ENCODE measurements around the gene ANO6. TPM values are rescaled to one million over a fixed set of nuclear protein-coding genes. Genes with fewer than 3 reads are reported as not detected.

The ANO6 gene, protein sequence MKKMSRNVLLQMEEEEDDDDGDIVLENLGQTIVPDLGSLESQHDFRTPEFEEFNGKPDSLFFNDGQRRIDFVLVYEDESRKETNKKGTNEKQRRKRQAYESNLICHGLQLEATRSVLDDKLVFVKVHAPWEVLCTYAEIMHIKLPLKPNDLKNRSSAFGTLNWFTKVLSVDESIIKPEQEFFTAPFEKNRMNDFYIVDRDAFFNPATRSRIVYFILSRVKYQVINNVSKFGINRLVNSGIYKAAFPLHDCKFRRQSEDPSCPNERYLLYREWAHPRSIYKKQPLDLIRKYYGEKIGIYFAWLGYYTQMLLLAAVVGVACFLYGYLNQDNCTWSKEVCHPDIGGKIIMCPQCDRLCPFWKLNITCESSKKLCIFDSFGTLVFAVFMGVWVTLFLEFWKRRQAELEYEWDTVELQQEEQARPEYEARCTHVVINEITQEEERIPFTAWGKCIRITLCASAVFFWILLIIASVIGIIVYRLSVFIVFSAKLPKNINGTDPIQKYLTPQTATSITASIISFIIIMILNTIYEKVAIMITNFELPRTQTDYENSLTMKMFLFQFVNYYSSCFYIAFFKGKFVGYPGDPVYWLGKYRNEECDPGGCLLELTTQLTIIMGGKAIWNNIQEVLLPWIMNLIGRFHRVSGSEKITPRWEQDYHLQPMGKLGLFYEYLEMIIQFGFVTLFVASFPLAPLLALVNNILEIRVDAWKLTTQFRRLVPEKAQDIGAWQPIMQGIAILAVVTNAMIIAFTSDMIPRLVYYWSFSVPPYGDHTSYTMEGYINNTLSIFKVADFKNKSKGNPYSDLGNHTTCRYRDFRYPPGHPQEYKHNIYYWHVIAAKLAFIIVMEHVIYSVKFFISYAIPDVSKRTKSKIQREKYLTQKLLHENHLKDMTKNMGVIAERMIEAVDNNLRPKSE
- 51.4 to 71.1 TPM (median 63.6 TPM) in 5 replicates for total RNA-seq (2022; extraction: Qiagen RNA extraction)

DNA sequence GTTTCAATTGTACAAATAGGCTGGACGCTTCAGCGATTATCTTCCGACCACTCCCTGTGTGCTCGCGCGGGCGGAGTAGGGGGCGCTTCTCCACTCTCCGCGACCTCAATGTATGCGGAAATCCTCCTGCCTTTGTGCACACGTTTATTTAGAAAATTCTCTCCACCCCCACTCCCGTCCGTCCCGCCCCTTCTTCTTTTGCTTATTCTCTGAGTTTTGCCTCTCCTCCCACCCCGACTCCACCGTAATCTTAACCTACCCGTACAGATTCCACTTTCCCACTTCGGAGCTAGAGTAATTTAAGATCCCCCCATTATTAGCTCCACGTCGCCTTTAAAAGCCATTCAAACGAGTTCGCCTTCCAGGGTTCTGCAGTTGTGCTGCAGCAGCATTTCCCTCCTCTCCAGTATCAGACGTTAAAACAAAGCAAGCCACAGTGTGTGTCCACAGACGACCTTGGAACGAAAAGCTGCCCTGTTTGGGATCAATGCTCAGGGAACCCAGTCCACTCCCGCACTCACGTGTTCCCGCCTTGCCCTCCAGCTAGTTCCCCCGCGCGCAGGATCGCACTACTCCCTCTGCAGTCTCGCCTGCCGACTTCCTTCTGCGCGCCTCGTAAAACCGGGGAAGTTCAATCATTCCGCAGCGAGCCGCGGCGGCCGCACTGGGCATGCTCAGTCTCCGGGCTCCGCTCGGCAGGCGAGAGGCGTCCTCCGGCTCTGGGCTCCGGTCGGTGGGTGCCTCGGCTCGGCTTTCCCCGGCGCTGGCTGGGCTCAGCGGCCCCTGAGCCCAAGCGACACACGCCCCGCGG lies at the start of gene ANO6:
TSS of gene ANO6 (plus strand) at position 677 of the 811 bp plus-strand sequence. CDS start 227 bp downstream, outside the sequence.

Other genes starting within 250 kb of the ANO6 start
- gene DBX2, start 165.0 kb upstream of the ANO6 start, total RNA-seq (2022; extraction: Qiagen RNA extraction) = not detected in 5 replicates